ENCODE data around the gene CDKAL1.
"Not testable (repeated sequence)": the region's sequence is repeated elsewhere in the genome, so short reads cannot be mapped to it uniquely, and the experiment has no call there.

Gene CDKAL1

DNA sequence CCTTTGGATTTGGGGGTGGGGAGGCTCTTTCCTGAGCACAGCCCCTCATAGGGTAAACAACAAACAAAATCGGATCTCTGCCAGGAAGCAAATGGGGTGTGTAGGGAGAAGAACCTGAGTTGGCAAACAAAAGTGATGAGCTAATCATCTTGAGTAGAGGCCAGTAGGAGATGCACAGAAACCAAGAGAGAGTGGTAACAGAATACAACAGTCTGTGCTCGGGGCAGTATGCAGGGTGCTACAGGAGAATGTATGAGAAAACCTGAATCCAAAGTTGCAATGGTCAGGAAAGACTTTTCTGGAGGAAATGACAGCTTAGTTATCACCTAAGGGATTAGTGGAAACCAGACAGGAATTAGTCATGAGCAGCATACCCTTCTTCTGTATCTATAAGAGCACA lies 177.8 kb downstream of the CDKAL1 start:
- DNase-seq, result no peak

DNA sequence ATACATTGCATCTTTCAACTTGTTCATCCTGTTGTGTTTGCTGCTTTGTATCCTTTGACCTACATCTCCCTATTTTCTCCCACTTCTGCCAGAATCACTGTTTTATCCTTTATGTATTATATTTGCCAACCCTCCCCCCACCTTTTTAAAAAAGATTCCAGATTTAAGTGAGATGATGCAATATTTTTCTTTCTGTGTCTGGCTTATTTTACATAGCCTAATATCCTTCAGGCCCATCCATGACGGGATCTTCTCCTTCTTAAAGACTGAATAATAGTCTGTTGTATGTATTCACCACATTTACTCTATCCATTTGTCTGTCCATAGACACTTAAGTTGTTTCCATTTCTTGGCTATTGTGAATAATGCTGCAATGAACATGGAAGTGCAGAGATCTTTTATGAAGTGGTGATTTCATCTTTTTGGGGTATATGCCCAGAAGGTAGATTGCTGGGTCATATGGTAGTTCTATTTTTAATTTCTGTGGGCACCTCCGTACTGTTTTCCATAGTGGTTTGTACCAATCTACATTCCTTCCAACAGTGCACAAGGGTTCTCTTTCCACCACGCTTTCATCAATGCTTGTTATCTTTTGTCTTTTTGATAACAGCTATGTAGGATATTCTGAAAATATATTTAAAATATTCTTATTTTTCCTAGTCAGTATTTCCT lies 181.0 kb downstream of the CDKAL1 start:
- DNase-seq, result no peak

DNA sequence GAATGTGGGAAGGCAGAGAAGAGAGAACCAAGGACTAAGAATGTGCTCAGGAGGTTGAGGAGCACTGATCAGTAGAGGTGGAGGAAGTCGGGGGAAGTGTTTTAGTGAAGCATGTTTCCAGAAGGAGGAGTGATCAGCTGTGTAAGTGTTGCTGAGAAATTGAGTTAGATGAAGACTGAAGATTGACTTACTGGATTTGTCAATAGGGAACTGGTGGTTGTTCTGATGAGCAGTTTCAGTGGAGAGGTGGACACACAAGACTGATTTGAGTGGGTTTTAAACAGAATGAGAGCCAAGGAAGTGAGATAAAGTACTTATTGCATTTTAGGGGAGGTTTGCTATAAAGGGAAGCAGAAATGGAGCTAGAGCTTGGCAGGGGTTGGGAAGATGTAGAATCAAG lies 182.6 kb downstream of the CDKAL1 start:
- DNase-seq, result no peak

DNA sequence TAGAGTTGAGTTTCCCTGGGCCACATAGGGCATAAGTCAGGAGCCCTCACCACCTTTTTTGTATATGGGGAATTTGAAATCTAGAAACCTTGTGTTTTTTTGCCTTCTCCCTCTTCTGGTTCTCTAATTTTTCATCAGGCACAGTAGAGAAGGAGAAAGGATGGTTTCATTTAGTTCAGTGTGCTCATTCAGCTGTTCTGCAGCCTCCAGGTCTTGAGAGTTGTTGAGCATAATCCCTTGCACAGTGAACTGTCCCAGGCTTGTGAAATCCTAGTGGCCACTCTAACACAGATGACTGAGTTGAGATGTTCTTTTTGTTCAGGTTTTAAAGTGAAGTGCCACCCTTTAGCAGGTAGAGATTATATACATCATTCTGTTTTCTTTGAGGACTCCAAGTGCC lies 183.5 kb downstream of the CDKAL1 start:
- no peak for DNase-seq

DNA sequence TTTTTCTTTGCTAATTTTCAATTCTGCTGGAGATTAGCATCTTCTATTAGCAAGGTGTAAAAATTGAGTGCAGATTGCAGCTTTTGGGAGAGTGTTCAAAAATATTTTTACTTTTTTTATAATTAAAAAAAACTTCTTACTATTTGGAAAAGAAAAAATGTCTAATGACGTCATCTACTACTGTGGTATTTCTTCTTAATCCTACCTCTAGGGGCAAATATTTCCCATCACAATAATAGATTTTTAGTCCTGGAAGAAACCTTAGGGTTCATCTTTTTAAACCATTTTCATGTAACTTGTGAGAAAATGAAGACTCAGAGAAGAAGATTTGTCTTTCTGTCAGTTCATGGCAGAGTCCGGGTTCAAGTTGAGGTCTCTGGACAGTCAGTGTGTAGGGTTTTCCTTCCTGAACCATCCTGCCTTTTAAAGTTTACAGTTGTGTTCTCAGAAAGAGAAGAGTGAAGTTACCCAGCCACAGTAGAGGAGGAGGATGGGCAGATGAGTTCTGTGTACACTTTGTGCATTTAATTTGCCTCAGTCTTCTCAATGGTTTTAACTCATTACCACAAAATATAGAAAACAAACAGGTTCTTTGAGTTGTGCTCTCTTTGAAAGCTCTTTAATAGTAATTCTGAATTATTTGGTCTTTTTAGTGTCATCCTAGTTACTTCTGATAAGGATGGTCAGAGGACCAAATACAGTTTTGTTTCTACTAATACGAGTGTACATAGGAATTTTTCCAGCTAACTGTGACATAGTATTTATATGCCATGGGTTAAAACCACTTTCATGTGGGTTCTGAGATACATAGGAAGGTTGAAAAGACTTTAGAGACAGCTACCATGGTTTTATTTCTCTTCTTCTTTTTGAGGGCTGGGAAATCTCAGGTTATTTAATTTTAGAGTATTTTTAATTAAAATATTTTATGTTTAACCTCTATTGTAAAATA lies 184.7 kb downstream of the CDKAL1 start:
- DNase-seq, result no peak

DNA sequence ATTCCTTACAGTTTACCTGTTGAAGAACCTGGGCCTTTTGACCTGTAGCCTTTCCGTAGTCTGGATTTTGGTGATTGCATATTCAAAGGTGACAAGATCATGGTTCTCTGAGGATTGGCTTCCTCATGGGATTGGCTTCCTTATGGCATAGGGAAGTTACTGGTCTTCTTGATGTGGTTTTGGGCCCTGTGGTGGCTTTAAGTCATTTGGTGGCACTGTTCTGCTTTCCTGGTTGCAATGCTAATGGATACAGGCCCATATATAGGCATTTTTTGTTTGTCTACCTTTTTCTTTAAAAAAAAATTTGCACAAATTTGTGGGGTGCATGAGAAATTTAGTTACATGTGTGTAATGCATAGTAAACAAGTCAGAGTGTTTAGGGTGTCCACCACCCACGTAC lies 185.7 kb downstream of the CDKAL1 start:
- no peak for DNase-seq

DNA sequence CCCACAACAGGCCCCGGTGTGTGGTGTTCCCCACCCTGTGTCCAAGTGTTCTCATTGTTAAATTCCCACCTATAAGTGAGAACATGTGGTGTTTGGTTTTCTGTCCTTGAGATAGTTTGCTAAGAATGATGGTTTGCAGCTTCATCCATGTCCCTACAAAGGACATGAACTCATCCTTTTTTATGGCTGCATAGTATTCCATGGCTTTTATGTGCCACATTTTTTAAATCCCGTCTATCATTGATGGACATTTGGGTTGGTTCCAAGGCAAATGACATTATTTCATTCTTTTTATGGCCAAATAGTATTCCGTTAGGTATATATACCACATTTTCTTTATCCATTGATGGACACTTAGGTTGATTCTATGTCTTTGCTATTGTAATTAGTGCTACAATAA lies 186.9 kb downstream of the CDKAL1 start:
- not testable (repeated sequence) for DNase-seq

DNA sequence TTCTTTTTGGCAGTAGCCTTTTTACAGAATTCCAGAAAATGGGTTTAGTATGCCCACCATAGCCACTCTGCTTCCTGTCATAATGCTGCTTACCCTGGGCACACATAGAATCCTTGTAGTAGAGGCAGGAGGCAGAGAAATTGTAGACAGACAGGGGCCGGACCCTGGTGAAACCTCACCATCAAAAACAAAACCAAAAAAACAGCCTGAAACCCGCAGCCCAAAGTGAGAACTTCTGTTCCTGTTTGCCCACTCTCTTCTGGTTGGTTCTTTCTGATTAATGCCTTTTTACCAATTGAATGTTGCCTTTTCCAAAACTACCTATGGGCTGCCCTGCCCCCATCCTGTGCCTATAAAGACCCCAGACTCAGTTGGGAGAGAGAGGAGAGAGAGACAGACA lies 188.2 kb downstream of the CDKAL1 start:
- no peak for DNase-seq

DNA sequence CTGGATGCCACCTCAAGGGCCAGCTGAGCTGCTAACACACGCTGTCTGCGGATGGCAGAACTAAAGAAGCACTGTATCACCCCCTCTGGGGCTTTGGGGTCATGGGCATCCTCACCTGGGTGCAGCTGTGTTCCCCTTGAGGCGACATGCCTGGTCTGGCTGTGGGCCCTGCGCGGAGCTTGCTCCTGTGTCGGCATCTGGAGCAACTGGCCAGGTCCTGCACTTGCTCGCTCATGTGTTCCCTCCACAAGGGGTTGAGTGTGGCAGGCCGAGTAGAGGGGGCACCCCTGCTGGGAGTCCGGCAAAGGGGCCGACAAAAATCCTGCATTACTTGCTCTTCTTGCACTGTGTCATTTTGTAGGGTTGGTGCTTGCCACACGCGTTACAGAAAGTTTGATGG lies 189.0 kb downstream of the CDKAL1 start:
- no peak for DNase-seq

DNA sequence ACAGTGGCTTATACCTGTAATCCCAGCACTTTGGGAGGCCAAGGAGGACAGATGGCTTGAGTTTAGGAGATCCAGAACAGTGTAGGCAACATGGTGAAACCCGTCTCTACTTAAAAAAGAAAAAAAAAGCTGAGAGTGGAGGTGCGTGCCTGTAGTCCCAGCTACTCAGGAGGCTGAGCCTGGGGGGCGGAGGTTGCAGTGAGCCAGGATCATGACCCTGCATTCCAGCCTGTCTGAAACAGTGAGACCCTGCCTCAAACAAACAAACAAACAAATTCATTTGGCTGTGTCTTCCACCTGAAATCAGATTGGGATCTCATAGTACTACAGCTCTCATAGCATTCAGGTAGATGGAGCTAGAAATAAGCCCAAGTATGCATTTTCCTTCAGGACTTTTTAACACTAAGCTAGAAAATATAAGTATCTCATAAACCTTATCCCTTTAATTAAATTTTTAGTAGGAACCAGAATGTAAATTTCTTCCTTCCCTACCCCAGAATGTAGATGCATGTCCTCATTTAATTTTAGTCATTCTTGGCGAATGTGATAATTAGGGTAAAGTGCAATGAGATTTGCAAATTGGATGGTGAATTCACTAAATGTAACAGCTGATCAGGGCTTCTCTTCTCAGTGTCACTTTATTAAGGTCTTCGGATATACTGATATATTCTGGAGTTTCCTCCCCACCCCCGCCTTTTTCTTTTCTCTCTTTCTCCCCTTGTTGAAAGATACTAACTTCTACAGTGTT lies 190.4 kb downstream of the CDKAL1 start:
- no peak for DNase-seq

DNA sequence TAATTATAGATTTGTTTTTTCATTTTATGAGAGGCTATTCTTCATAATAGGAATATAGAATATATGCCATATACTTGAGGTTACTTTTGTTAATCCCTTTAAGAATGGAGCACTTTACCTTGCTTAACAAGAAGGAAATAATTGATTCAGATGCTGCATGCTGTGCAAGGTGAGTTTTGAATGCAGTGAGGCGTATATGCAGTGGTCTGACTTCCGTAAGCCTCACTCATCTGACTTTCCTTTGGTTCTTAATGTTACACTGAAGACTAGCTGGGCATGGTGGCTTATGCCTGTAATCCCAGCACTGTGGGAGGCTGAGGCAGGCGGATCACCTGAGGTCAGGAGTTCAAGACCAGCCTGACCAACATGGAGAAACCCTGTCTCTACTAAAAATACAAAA lies 191.0 kb downstream of the CDKAL1 start:
- not testable (repeated sequence) for DNase-seq

DNA sequence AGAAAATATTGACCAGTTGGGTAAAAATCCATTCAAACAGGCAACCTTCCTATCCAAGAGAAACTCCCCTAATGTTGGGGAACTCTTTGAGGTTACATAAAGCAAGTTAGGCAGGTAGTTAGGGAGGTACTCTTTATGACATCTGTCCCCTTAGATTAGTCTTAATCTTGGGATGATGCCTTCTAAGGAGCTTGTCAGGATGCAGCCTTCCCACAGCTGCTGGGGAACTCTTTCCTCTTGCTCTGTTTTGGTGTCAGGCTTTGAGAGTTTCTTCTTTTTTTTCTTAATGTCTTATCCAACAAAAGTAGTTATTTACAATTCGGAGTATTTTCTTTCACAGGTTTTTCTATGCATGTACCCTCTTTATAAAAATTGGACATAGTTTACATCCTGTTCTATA lies 194.8 kb downstream of the CDKAL1 start:
- DNase-seq, result no peak

DNA sequence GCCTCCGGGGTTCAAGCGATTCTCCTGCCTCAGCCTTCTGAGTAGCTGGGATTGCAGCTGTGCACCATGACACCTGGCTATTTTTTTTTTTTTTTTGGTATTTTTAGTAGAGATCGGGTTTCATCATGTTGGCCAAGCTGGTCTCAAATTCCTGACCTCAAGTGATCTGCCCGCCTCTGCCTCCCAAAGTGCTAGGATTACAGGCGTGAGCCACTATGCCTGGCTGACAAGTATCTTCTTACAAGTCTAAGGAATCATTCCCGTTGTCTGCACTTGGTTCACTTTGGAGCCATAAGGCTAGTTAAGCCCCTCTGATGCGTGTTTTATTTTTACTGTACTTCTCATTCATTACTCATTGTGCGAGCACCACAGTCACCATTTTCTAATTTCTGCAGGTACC lies 198.1 kb downstream of the CDKAL1 start:
- not testable (repeated sequence) for DNase-seq

DNA sequence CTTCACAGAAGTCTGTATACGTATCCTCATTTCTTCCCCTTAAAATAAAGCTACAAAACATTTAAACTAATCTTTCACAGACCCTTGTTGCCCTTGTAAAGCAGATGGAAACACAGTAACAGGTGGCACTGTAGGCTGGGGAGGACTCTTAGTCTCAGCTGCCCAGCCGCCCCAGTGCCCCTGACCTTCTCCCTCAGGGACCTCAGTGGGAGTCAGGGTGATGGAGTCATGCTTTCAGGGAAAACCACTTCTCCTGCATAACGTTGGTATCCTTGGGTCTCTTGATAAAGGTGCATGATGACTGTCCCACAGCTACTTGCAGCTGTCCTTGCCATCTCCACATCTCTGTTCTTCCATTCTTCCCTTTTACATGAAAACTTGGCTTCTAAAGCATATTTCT lies 198.6 kb downstream of the CDKAL1 start:
- no peak for DNase-seq

DNA sequence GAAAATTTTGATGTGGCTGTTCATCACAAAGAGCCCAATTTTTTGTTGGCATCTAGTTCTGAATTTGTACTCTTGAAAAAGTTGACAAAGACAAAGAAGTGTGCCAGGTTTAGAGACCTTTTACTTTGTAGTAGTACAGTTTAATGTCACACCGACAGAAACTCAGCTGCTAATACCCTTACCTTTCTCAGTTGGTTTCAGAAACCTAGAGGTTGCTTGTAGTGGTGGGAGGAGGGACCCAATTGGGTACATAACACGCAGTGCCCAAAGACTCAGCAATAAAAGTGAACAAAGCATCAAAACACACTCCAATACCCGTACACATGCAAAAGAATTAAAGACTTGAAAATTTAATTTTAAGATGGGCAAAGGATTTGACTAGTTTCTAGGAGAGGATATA lies 203.7 kb downstream of the CDKAL1 start:
- no peak for DNase-seq

DNA sequence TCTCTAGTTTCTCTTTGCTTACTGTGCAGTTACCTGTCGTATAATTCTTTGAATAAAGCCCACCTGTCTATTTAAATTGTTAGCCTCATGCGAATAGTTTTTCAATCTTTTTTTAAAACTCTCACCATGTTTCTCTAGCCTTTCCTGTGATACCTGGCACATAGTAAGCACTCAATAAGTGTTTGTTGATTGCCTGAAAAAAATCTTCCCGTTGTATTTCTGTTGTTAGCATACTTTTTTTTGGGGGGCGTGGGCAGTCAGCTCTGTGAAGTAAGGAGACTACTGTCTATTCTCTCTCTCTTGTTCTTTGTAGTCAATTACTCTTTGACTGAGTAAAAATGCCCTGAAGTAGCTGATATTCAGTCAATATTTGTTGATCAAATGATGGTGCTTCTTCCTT lies 205.8 kb downstream of the CDKAL1 start:
- DNase-seq, result no peak

DNA sequence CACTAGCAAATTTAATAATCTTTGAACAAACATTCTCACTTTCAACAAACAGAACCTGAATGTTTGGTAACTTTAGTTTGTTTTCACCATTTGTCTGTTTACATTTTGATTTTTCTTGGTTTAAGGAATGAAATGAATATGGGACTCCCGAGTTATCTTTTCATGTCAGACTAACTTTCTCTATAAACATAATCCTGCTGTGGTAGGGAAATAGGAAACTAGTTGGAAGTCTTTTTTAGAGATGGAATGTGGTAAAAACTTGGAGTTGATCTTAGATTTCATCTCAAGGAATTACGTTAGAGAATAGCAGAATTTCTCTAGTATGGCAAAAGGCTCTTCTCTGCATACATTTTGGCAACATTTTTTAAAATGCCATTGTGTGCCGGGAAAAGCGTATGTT lies 206.5 kb downstream of the CDKAL1 start:
- DNase-seq, result no peak

DNA sequence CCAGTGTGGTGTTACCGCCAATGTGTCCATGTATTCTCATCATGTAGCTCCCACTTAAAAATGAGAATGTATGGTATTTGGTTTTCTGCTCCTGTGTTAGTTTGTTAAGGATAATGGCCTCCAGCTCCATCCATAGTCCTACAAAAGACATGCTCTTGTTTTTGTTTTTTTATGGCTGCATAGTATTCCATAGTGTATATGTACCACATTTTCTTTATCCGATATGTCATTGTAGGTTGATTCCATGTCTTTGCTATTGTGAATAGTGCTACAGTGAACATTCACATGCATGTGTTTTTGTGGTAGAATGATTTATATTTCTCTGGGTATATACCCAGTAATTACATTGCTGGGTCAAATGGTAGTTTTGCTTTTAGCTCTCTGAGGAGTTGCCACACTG lies 207.2 kb downstream of the CDKAL1 start:
- no peak for DNase-seq

DNA sequence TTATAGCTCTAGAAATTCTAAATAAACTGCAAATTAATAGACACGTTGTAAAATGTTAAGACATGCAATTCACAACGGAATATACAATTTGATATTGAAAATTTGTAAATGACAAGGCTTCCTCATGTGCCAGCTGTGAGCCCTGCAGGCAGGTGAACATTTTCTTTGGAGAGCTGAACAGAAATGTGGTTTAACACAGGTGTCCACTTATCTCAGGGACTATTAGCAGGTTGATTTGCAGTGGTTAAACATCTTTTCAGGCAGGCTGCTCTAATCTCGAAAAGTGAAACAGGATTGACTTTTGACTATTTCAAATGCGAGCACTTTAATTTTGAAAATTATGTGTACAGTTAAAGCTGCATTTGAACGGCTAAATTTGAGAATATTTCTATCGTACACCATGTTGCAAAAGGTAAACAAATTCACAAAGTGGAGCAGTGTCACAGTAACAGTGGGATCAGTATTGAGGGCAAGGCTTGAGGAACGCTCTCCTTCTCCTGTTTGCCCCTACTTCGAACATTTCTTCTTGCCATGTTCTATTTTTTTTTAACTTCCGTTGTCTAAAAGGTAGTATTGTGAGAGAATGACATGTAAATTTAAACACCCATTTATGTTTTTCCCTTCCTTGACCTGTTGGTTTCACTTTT lies 210.8 kb downstream of the CDKAL1 start:
- DNase-seq, result no peak

DNA sequence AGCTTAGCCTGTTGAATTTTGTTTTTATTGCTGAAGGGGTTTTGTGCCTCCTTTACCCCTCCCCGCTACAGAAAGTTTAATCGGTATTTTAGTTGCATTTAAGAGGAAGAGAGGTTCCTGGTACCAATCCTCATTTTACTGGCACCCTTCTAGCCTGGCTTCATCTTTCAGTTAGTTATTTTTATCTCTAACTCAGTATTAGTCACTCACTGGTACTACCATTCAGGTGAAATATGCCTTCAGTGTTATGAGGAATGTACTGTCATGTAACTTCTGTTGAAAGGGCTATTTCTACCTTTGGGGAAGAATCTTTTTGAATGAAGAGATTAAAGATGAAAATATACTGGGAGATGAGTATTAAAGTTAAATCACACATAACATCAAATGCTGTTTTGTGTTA lies 211.8 kb downstream of the CDKAL1 start:
- DNase-seq, result no peak

DNA sequence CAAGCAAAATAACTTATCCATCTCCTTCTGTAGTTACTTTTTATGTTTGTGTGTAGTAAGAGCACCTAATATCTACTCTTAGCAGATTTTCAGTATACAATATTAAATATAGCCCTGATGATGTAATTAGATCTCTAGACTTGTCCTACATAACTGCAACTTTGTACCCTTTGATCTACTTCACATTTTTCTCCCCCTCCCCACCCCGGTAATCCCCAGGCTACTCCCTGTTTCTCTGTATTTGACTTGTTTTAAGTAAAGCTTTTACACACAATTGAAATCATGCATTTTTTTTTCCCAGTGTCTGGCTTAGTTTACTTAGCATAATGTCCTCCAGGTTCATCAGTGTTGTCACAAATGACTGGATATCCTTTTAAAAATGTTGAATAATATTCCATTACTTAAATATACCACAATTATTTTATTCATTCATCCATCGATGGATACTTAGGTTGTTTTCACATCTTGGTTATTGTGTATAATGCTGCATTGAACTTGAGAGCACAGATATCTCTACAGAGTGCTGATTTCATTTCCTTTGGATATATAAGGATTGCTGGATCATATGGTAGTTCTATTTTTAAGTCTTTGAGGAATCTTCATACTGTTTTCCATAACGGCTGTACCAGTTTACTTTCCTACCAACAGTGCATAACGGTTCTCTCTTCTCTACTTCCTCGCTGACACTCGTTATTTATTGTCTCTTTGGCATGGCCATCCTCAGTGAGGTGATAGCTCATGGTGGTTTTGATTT lies 212.7 kb downstream of the CDKAL1 start:
- DNase-seq, result no peak

DNA sequence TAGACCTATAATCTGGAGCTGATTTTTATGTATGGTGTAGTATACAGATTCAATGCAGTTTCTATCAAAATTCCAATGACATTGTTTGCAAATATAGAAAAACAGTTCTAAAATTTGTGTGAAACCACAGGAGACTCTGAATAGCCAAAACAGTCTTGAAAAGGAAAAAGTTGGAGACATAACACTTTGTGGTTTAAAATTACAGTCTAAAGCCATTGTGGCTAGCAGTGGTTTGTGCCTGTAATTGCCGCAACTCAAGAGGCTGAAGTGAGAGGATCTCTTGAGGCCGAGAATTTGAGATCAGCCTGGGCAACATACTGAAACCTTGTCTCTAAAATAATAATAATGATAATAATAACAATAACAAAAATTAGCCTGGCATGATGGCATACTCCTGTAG lies 213.7 kb downstream of the CDKAL1 start:
- no peak for DNase-seq

All from activated T-cell treated with anti-CD3 and anti-CD28 coated beads, Interleukin-2, amount 50 U/mL, for 48 hours (primary cell).